Left renal pelvis (tissue), 4 donors: ENCODE results near the gene UQCRC2. TPM values are rescaled to one million over a fixed set of nuclear protein-coding genes. Genes with fewer than 3 reads are reported as not detected.
"Not testable (repeated sequence)": the region's sequence is repeated elsewhere in the genome, so short reads cannot be mapped to it uniquely, and the experiment has no call there.

Experiments
- DNase-seq, 4 donors: peaks; one replicate each; pipeline ENCODE4 v3.0.0-alpha.2; 2013; ENCODE audit warnings: low read depth in 4 of 4, low spot score in 3 of 4
- polyA plus RNA-seq, 4 donors: library from polyadenylated mRNA; unstranded; fragments of 120-200 nt; gene quantifications; one replicate each; pipeline ENCODE4 v1.2.1, GENCODE V29; 2013; ENCODE audit not compliant: insufficient read length in 4 of 4

The UQCRC2 gene
- polyA plus RNA-seq, 4 donors: 188 to 330 (median 314) TPM

DNA sequence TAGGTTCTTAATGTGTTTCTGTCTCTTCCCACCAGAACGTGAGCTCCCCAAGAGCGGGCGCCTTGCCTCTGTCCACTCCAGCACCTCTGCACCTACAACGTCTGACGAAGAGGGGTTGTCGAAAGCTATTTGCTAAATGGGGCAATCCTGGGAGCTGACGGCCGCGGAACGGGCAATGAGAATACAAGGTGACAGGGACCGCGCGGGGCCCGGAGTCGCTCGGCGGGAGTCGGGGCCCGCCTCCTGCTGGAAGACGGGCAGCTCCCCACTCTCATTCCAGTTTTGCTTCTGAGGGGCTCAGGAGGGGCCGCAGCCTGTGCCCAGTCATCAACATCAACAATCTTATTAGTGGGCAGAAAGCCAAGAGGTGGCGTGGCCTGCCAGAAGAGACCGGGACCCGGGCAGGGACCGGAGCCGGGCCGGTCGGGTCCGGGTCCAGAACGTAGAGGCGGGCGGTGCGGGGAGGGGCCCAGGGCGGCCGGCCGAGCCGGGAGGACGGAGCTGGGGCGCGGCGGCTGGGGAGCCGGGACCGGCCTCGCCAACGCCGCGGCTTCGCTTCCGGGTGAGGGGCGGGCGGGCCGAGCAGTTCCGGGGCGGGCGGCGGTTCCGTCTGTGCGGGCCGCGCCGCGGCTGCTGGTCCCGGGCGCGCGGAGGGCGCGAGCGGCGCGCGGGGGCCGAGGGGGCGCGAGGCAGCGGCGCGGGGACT lies 54.5 kb downstream of the UQCRC2 start, which contains the start of gene MOSMO:
MOSMO (plus strand) TSS at position 603 of the 706 bp plus-strand sequence. CDS start 191 bp downstream, outside the sequence.
- DNase-seq: no peak

DNA sequence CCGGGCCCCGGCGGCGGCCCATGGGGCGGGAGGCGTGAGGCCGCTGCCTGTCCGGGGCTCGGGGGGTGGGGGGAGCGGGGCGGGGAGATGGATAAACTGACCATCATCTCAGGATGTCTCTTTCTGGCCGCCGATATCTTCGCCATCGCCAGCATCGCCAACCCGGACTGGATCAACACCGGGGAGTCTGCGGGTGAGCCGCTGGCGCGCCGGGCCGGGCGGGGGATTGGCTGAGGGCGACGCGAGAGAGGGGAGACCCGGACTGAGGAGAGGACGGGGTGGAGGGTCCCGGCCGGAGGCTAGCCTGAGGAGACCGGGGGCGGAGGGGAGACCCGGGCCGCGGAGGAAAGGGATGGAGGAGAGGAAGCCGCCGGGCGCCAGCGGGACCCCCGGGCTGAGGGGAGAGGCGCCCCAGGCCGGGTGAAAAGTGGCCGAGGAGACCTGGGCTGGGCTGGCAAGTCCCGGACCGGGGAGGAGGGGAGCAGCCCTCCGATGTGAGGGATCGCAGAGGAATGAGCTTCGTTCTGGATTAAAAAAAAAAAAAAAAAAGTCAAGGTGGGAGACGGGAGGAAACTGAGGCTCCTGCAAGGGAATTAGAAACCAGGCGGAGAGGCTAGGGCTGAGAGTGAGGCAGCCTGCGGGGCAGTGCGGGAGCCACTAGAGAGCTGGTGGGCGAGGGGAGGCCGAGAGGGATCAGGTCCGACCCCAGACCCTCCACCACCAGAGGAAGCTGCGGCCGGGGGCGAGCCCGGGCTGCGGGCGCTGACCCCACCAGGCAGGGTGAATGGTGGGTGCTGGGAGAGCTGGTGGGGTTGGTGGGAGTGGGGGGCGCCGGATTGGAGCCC lies 55.3 kb downstream of the UQCRC2 start:
- DNase-seq: no peak

DNA sequence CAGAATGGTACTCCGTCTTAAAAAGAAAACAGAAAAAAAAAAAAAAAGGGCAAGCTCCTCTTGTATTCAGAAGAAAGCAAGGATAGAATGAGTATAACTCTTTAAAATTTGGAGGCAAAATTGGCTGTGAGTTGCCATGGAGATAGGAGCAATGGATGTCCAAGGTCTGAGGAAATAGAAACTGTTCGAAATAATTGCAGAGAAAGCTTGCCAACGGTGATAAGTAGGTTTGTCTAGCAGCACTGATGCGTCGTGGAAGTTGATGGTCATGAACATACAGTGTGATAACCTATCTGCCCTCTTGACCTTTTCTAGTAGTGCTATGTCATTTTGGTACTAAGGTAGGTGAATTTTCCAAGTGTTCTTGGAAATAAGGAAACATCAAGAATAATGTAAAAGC lies 57.7 kb downstream of the UQCRC2 start:
- no peak for DNase-seq

DNA sequence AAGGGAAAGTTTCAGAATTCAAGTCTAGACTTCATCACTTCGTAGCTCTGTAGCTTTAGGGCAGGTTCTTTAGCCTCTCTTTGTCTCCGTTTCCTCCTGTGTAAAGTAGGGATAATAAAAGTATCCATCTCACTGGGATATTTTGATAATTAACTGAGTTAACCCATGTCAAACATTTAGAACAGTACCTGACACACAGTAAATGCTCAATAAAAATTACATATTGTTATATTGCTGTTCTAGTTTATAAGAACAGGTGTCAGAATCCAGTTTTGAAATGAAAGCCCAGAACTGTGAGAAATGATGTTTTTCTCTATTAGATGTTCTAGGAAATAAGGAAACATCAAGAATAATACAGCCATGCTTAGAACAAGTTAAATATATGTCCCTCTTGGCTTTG lies 59.1 kb downstream of the UQCRC2 start:
- DNase-seq: no peak

DNA sequence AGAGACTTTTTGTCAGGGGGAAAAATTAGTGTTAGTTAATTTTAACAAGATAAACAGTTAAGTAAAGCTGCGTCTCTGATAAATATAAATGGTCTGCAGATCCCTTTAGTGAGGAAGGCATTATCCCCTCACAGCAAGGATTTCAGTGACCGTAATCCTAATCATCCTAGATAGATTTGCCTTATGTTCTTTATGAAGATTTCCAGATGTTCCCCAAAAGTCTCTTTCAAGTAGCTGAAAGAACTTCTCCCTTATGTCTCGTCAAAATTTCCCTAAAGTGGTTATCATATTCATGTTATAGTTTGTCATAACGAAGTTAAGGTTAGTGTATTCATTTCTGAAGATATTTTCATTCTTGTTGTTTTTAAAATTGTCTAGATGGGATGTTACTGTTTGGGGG lies 60.3 kb downstream of the UQCRC2 start:
- no peak for DNase-seq

DNA sequence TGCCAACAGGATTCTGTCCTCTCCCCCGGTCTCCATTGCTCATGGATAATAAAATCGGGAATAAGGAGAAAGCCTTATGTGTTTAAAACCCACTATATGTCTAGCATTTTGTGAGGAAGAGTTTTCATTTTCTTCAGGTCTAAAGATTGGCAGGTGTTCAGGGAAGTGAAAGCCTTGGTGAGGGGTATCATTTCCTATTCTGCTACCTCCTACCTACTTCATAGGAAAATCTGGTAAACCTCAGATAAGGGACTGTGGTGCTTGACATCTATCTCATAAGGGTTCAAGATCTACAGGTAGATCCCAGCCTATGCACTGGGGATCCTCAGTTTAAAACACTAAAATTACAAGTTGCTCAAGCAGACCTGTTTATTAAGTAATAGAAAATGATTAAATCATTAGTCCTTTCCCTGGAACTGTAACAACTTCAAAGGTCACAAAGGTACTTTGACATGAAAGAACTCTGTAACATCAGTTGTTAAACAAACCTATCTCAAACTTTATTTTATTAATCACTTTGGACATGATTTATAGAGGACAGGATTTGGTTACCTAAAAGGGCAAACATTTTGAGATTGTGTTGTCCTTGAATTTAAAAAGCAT lies 61.2 kb downstream of the UQCRC2 start:
- no peak for DNase-seq

DNA sequence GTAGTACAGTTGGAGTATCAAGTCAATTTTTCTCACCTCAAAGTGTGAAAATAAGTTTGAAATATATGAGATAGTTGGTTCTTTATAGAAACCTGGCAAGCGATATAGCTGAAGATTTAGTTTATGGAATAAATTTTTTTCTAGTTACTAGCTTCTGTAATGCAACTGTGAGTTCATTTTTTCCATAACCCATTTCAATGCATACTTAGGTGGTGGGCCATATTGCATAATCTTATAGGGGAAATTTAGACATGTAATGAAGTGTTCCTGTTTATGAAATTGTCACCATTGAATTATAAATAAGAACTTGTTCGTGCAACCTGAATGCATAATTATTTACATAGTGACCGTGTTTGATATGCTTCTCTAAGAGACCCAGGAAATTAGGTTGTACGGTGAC lies 63.8 kb downstream of the UQCRC2 start:
- no peak for DNase-seq

DNA sequence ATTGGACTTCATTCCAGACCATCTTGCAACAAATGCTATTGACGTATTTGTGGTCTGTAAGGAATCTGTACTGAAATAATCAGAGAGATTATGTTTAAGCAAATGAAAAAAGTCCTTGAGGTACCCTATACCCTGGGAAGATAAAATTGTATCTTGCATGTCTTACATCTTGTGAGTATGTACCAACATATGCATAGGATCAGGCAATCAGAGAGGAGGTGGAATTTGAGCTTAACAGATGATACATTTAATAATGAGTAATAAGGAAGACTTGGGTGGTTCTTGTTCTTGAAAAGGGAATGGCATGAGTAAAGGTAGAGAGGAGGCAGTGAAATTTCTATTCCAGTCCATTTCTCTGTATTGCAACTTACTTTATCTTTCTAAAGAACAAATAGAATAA lies 65.4 kb downstream of the UQCRC2 start:
- DNase-seq: no peak

DNA sequence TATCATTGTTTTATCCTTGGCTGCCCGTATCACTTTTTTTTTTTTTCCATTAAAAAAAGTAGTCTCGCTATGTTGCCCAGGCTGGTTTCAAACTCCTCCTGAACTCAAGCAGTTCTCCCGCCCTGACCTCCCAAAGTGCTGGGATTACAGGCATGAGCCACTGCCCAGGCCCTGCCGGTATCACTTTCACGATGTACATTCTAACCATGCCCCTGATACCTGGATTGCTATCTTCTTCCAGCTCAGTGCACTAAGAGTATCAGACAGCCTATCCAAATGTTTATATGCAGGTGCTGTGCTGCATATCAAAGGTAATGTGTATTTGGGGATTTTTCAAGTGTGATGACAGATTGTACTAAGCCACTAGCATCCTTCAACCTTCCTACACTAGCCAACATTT lies 69.0 kb downstream of the UQCRC2 start:
- DNase-seq: no peak

DNA sequence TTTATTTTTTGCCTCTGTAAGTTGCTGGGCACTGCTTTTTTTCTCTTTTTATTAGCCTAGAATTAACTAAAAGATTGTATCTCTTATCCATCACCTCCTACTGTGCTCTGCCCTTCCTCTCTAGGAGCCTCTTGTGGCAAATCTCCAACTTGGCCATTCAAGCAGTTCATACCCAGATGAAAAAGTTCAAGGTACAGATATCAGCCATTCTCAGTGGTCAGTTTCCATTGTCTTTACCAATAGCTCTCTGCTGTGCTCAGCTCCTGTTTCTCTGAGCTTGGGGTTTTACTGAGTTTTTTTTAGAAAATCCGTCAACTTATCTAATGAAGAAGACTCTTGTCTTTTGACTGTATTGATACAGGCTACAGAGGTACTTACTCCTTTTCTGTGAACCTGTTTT lies 70.3 kb downstream of the UQCRC2 start:
- no peak for DNase-seq

DNA sequence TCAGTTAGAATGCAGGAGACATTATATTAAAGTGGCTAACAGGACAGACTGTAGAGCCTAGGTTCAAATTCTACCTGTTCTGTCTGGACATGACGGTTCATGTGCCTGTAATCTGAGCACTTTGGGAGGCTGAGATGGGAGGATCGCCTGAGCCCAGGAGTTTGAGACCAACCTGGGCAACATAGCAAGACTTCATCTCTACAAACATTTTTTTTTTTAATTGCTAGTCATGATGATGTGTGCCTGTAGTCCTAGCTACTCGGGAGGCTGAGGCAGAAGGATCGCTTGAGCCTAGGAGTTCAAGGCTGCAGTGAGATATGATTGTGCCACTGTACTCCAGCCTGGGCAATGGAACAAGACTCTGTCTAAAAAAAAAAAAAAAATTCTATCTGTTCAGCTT lies 71.6 kb downstream of the UQCRC2 start:
- DNase-seq: not testable (repeated sequence)

DNA sequence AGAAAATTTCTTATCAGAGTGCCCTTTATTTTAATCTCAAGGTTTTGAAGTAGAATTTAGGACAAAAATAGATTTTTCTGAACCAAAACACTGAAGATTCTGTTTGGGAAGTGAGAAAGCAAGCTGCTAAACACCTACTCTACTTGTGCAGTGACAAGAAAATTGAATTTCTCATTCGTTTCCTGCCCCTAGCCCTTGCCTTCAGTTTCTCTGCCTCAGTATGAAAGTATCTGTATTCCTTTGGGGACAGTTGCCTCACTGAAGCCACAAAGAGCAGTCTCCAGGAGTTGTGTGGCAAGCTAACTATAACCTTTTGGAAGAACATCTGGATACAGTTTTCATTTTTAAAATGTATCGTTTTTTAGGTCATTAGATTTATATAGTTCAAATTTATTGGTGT lies 74.5 kb downstream of the UQCRC2 start:
- no peak for DNase-seq

DNA sequence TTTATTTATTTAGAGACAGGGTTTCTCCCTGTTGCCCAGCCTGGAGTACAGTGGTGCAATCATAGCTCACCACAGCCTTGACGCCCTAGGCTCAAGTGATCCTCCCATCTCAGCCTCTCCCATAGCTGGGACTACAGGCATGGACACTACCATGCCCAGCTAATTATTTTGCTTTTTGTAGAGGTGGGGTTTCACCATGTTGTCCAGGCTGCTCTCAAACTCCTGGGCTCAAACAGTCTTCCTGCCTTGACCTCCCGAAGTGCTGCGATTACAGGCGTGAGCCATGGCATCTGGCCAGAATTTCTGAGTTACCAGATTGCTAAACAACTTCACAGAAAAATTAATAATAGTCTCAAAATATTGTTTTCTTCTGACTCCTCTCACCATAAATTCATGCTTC lies 76.5 kb downstream of the UQCRC2 start:
- DNase-seq: no peak

DNA sequence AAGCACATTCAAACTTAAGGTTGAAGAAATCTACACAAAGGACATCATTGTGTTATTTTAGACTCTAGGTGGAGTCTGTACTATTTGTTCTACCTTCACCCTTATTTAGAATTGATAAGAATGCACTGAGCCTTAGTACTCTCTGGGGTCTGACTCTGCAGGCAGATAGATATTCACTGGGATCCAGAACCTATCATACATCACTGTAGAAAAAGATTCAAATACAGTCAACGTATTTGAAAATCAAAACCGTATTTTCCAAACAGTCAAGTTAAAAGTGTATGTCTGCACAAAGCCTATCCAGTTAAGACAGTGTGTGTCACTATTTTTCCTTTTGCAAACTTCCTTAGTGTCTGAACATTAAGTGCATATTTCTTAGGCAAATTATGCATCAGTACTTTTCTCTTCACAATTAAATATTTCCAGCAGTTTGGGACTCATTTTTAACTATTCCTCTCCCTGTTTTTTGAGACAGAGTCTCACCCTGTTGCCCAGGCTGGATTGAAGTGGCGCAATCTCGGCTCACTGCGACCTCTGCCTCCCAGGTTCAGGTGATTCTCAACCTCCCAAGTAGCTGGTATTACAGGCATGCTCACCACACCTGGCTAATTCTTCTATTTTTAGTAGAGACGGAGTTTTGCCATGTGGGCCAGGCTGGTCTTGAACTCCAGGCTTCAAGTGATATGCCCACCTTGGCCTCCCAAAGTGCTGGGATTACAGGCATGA lies 77.1 kb downstream of the UQCRC2 start:
- no peak for DNase-seq

DNA sequence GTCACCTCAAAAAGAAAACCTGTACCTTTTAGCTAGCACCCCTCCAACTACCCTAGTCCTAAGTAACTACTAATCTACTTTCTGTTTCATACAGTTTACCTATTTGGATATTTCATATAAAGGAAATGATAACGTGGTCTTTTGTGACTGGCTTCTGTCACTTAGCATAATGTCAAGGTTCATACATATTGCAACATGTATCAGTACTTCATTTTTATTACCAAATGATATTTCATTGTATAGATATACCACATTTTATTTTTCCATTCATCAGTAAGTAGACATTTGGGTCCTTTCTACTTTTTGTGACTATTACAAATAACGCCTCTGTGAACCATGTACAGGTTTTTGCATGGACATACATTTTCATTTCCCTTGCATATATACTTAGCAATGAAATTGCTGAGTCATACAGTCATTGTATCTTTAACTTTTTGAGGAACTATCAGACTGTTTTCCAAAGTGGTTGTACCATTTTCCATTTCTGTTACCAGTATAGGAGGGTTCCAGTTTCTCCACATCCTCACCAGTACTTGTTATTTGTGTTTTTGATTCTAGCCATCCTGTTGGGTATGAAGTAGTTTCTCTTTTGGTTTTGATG lies 78.4 kb downstream of the UQCRC2 start:
- DNase-seq: no peak

Other genes with a start within 250 kb of the UQCRC2 start
- gene NPIPB4, start 95.6 kb upstream of the UQCRC2 start, polyA plus RNA-seq: 100 to 1,000 TPM in 1 of 4 donors, 10 to 100 TPM in 3; 39.3 to 144 (median 70.2) TPM
- gene PDZD9, start 47.8 kb downstream of the UQCRC2 start, polyA plus RNA-seq: under 1 TPM; 0.12 to 0.52 (median 0.27) TPM
- gene MOSMO, start 54.8 kb downstream of the UQCRC2 start, polyA plus RNA-seq: 10 to 100 TPM; 21.7 to 28.0 (median 25.0) TPM
- gene VWA3A, start 139.2 kb downstream of the UQCRC2 start, polyA plus RNA-seq: 1 to 10 TPM in 3 of 4 donors, under 1 TPM in 1; 0.38 to 4.4 (median 2.2) TPM
- under 1 TPM; 0.05 to 0.18 (median 0.11) TPM for gene SDR42E2, start 209.1 kb downstream of the UQCRC2 start, polyA plus RNA-seq